Left ventricle myocardium inferior (tissue), 1 donor: ENCODE measurements around the gene MYO18A. TPM values are rescaled to one million over a fixed set of nuclear protein-coding genes. Genes with fewer than 3 reads are reported as not detected.

ENCODE experiments used
- DNase-seq: peaks from one replicate; pipeline ENCODE4 v3.0.0-alpha.2; 2020
- H3K27ac ChIP-seq: fragments of 200-600 bp; replicated peaks from 2 replicates; pipeline ENCODE4 v1.8.0; 2021
- H3K27me3 ChIP-seq: fragments of 200-600 bp; 2 replicates; pipeline ENCODE4 v1.8.0; 2021; ENCODE audit warnings: low read depth
- H3K36me3 ChIP-seq: fragments of 200-600 bp; 2 replicates; pipeline ENCODE4 v1.8.0; 2021
- H3K4me1 ChIP-seq: fragments of 200-600 bp; 2 replicates; pipeline ENCODE4 v1.8.0; 2021
- H3K4me3 ChIP-seq: fragments of 200-600 bp; 2 replicates; pipeline ENCODE4 v1.8.0; 2021; ENCODE audit warnings: mild to moderate bottlenecking, moderate library complexity
- H3K9me3 ChIP-seq: fragments of 200-600 bp; replicated peaks from 2 replicates; pipeline ENCODE4 v1.8.0; 2021
- CTCF ChIP-seq: fragments of 200-600 bp; IDR thresholded peaks from 2 replicates; pipeline ENCODE4 v1.8.0; 2021; ENCODE audit warnings: antibody characterized with exemption, mild to moderate bottlenecking, borderline replicate concordance
- intact Hi-C: fragments of 100-400 bp; cut with micrococcal nuclease; formaldehyde crosslinking; loops from one replicate; pipeline ENCODE4 v1.11.0; 2022
- total RNA-seq: library from RNA; stranded (reverse); fragmentation: NEBNext Ultra II Directional; extraction: Animal tissue kit (Norgen Biotek cat#: 25700); gene quantifications from one replicate; pipeline ENCODE4 v1.2.1, GENCODE V29; 2021
- donor health status: DM: no; HTN: yes; CAD: no; lungs with severe emphysema.

Gene MYO18A
- total RNA-seq, 1 donor from 2014 or later: 397 TPM

GRCh38 chr17:29131814-29132682 lies 48.1 kb downstream of the MYO18A start:
- Histone ChIP-seq H3K4me3 (peak overlapping the region; percentile 41), H3K27me3 (no peaks in the 10 kb centered on the region), H3K9me3 (no peaks in the 10 kb centered on the region), H3K27ac (peak overlapping the region; percentile 84), H3K4me1 (peaks cover 88% of the 10 kb centered on the region), H3K36me3 (peaks cover 19% of the 10 kb centered on the region)
- no peak for DNase-seq
- intact Hi-C loops: no loop called here
- no peak for TF ChIP-seq CTCF

GRCh38 chr17:29129731-29130130 lies 50.5 kb downstream of the MYO18A start:
- H3K27me3 ChIP-seq: no peaks in the 10 kb centered on the region
- DNase-seq: no peak
- H3K4me3 ChIP-seq: no peak overlapping the region
- peaks cover 99% of the 10 kb centered on the region for H3K4me1 ChIP-seq
- no peak overlapping the region for H3K27ac ChIP-seq
- H3K36me3 ChIP-seq: peaks cover 20% of the 10 kb centered on the region
- no peaks in the 10 kb centered on the region for H3K9me3 ChIP-seq
- intact Hi-C loops: no loop called here
- no peak for TF ChIP-seq CTCF

- H3K4me3 ChIP-seq: no peak overlapping the region
- peak overlapping the region; percentile 66 for H3K27ac ChIP-seq
- no peak for TF ChIP-seq CTCF
- intact Hi-C loops: no loop called here
- H3K36me3 ChIP-seq: peaks cover 25% of the 10 kb centered on the region
- no peaks in the 10 kb centered on the region for H3K27me3 ChIP-seq
- DNase-seq: no peak
- H3K4me1 ChIP-seq: peaks cover 90% of the 10 kb centered on the region
- no peaks in the 10 kb centered on the region for H3K9me3 ChIP-seq
These were observed 52.4 kb downstream of the MYO18A start for GRCh38 chr17:29127840-29128239.

GRCh38 chr17:29126268-29126930 lies 53.8 kb downstream of the MYO18A start:
- no peaks in the 10 kb centered on the region for H3K27me3 ChIP-seq
- H3K27ac ChIP-seq: peak overlapping the region; percentile 66
- H3K4me3 ChIP-seq: no peak overlapping the region
- H3K4me1 ChIP-seq: peaks cover 76% of the 10 kb centered on the region
- DNase-seq: no peak
- H3K9me3 ChIP-seq: no peaks in the 10 kb centered on the region
- peaks cover 40% of the 10 kb centered on the region for H3K36me3 ChIP-seq
- intact Hi-C loops: no loop called here
- no peak for TF ChIP-seq CTCF

- no peak overlapping the region for H3K4me3 ChIP-seq
- H3K4me1 ChIP-seq: peaks cover 68% of the 10 kb centered on the region
- H3K27ac ChIP-seq: peak overlapping the region; percentile 66
- peaks cover 47% of the 10 kb centered on the region for H3K36me3 ChIP-seq
- no peaks in the 10 kb centered on the region for H3K27me3 ChIP-seq
- no peak for TF ChIP-seq CTCF
- H3K9me3 ChIP-seq: no peaks in the 10 kb centered on the region
- intact Hi-C loops: no loop called here
- DNase-seq: no peak
These were observed 54.5 kb downstream of the MYO18A start for GRCh38 chr17:29125651-29126050.
